Transverse colon (tissue), 4 donors: ENCODE measurements around the gene ITIH4. TPM values are rescaled to one million over a fixed set of nuclear protein-coding genes. Genes with fewer than 3 reads are reported as not detected.

Source experiments
- DNase-seq: peaks from one replicate; pipeline ENCODE4 v3.0.0-alpha.2; 2019
- H3K27ac ChIP-seq, 4 donors: fragments of 200-600 bp; sonication (generic); 2 replicates each; pipeline ENCODE4 v1.5.1; 2016 to 2018; ENCODE audit warnings: inconsistent platforms in 4 of 4
- H3K27me3 ChIP-seq: fragments of 200-600 bp; sonication (generic); 2 replicates; pipeline ENCODE4 v1.5.1; 2017; ENCODE audit warnings: inconsistent platforms
- H3K36me3 ChIP-seq, 4 donors: fragments of 200-600 bp; sonication (generic); 2 replicates each; pipeline ENCODE4 v1.5.1; 2017 to 2019; ENCODE audit warnings: inconsistent platforms in 4 of 4
- H3K4me1 ChIP-seq, 4 donors: fragments of 200-600 bp; sonication (generic); 2 replicates each; pipeline ENCODE4 v1.5.1; 2017 to 2020; ENCODE audit warnings: inconsistent platforms in 4 of 4
- H3K4me3 ChIP-seq, 4 donors: fragments of 200-600 bp; sonication (generic); 1 replicate in 1 of 4; 2 replicates in 3 of 4; pipeline versions ENCODE4 v1.5.1 to v1.6.1; 2017 to 2019; ENCODE audit warnings: inconsistent platforms in 4 of 4
- H3K9me3 ChIP-seq, 2 donors: fragments of 200-600 bp; sonication (generic); 2 replicates each; pipeline ENCODE4 v1.5.1; 2017 to 2019; ENCODE audit warnings: inconsistent platforms in 2 of 2
- EP300 ChIP-seq: sonication (generic); formaldehyde crosslinking; IDR thresholded peaks from one replicate; pipeline ENCODE4 v1.6.1; 2017; ENCODE audit warnings: antibody characterized with exemption, low read depth
- POLR2A ChIP-seq: fragments of 450-650 bp; IDR thresholded peaks from one replicate; pipeline ENCODE4 v1.6.1; 2016; ENCODE audit warnings: antibody characterized with exemption, mild to moderate bottlenecking, moderate library complexity
- POLR2AphosphoS5 ChIP-seq, 3 donors: sonication (generic); formaldehyde crosslinking; IDR thresholded peaks; one replicate each; pipeline ENCODE4 v1.6.1; 2016; ENCODE audit warnings: antibody characterized with exemption in 3 of 3
- WGBS, 2 donors: methylation state at CpG; one replicate each; pipeline ENCODE4 v1.1.5; 2018; ENCODE audit warnings: low coverage in 1 of 2; 5-methylcytosine and 5-hydroxymethylcytosine counted together
- in situ Hi-C, 4 donors: fragments of 200-750 bp; cut with MboI; loops; one replicate each; pipeline versions ENCODE4 v1.15.0 to v1.15.1; 2017; ENCODE audit warnings: low sequenced_read_pairs in 3 of 4, low pct_ligation_motif_present in 1 of 4, low pct_unique_long_range_greater_than_20kb in 1 of 4
- intact Hi-C: fragments of 100-400 bp; cut with DNase I; formaldehyde crosslinking; loops from one replicate; pipeline ENCODE4 v1.15.1; 2023; ENCODE audit warnings: low total_unique reads
- total RNA-seq, 4 donors: library from RNA; depleted of rRNA; stranded (reverse); fragments of >200 nt; gene quantifications; one replicate each; pipeline ENCODE4 v1.1.0, GENCODE V29; 2016
- TF ChIP-seq, protein P1 (sequence below), 5 experiments: fragments of 200-600 bp in 3 of 5; fragments of 450-650 bp in 2 of 5; sonication (generic) in 3 of 5; IDR thresholded peaks; 1 replicate in 2 of 5; 2 replicates in 3 of 5; pipeline ENCODE4 v1.5.1; 2016 to 2017; ENCODE audit warnings: antibody characterized with exemption in 5 of 5, inconsistent platforms in 3 of 5, mild to moderate bottlenecking in 2 of 5, moderate library complexity in 1 of 5

The ITIH4 gene
- total RNA-seq, 4 donors from 2014 or later, result 0.60 to 9.5 (median 4.9) TPM

DNA sequence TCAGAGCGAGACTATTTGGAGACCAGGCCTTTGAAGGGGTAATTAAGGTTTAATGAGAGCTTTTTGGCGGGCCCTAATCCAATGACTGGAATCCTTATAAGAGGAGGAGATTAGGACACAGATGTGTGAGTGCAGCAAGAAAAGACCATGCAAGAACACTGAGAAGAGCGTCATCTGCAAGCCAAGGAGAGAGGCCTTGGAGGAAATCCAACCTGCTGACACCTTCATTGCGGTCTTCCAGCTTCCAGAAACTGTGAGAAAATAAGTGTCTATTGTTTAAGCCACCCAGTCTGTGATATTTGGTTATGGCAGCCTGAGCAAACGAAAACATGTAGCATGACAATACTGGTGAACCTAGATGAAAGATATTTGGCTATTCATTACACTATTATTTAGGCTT, 27.4 kb upstream of the ITIH4 start:
- intact Hi-C loops, result no loop called here
- no peak overlapping the region for H3K27ac ChIP-seq

DNA sequence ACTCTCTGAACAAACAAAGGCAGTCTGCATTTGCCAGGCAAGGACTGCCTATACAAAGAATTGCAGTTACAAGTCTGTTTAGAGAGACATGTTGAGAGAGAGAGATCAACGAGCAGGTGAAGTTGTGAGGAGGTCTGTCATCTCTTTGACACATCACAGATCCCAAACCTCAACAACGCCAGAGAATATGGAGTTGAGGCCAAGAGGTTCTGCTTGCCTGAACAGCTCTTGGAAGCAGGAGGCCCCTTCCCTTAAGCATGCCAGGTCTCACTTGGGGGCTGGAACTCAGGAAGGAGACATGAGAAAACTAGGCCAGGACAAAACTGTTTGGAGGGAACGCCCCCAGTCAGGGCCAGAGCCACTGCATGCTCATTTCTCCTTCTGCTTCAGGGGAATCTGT, 26.7 kb upstream of the ITIH4 start:
- no peak for TF ChIP-seq POLR2AphosphoS5 (IDR thresholded peaks at IDR 0.05)
- TF ChIP-seq, protein P1, sequence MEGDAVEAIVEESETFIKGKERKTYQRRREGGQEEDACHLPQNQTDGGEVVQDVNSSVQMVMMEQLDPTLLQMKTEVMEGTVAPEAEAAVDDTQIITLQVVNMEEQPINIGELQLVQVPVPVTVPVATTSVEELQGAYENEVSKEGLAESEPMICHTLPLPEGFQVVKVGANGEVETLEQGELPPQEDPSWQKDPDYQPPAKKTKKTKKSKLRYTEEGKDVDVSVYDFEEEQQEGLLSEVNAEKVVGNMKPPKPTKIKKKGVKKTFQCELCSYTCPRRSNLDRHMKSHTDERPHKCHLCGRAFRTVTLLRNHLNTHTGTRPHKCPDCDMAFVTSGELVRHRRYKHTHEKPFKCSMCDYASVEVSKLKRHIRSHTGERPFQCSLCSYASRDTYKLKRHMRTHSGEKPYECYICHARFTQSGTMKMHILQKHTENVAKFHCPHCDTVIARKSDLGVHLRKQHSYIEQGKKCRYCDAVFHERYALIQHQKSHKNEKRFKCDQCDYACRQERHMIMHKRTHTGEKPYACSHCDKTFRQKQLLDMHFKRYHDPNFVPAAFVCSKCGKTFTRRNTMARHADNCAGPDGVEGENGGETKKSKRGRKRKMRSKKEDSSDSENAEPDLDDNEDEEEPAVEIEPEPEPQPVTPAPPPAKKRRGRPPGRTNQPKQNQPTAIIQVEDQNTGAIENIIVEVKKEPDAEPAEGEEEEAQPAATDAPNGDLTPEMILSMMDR (IDR thresholded peaks at IDR 0.05), result no peak
- TF ChIP-seq POLR2A, result no peak
- TF ChIP-seq EP300, result no peak
- no peak overlapping the region for H3K4me3 ChIP-seq
- H3K27ac ChIP-seq, result peak overlapping the region in 1 of 4 donors; percentile 5
- H3K9me3 ChIP-seq, result no peaks in the 10 kb centered on the region
- no peaks in the 10 kb centered on the region for H3K27me3 ChIP-seq
- intact Hi-C loops, result no loop called here
- DNase-seq, result no peak
- peaks cover 0 to 4% (median 0%) of the 10 kb centered on the region in 4 donors for H3K4me1 ChIP-seq
- in situ Hi-C loops, result no loop called here
- WGBS, 2 donors, result 77 to 94% methylated on average over 3 of the region's 3 CpGs
- no peaks in the 10 kb centered on the region for H3K36me3 ChIP-seq

More for the DNA sequence above, 27.4 kb upstream of the ITIH4 start:
- peaks cover 0 to 4% (median 0%) of the 10 kb centered on the region in 4 donors for H3K4me1 ChIP-seq
- H3K36me3 ChIP-seq, result no peaks in the 10 kb centered on the region
- TF ChIP-seq POLR2A (no peak), POLR2AphosphoS5 (IDR thresholded peaks at IDR 0.05) (no peak), EP300 (no peak)
- TF ChIP-seq, protein P1 (IDR thresholded peaks at IDR 0.05), result no peak
- H3K4me3 ChIP-seq, result no peak overlapping the region
- no peaks in the 10 kb centered on the region for H3K27me3 ChIP-seq
- H3K9me3 ChIP-seq, result no peaks in the 10 kb centered on the region
- 90 to 91% methylated on average over 5 of the region's 5 CpGs for WGBS, 2 donors
- in situ Hi-C loops, result no loop called here
- DNase-seq, result no peak

DNA sequence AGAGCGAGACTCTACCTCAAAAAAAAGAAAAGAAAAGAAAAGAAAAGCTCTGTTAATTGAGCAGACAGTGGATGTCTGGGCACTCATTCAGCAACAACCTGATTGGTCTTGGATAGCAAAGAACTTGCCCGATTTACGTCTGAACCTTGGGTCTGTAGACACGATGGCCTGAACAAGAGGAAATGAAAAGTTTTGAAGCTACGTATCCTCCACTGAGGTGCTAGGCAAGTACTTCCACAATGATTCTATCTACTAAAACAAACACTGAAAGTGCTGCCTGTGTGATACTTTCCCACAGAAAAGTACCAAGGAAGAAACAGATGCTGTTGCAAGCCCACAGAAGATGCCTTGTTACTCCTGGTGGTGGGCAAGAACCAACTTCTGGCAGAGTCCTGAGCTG, 26.2 kb upstream of the ITIH4 start:
- 89 to 100% methylated on average over 1 to 5 of the region's 5 CpGs for WGBS, 2 donors
- no peak for DNase-seq
- no peak overlapping the region for H3K4me3 ChIP-seq
- H3K27ac ChIP-seq, result peak overlapping the region in 1 of 4 donors; percentile 5
- peaks cover 0 to 4% (median 0%) of the 10 kb centered on the region in 4 donors for H3K4me1 ChIP-seq
- in situ Hi-C loops (no loop called here), intact Hi-C loops (no loop called here)
- no peaks in the 10 kb centered on the region for H3K36me3 ChIP-seq
- no peaks in the 10 kb centered on the region for H3K27me3 ChIP-seq
- TF ChIP-seq, protein P1 (IDR thresholded peaks at IDR 0.05), result no peak
- H3K9me3 ChIP-seq, result no peaks in the 10 kb centered on the region

DNA sequence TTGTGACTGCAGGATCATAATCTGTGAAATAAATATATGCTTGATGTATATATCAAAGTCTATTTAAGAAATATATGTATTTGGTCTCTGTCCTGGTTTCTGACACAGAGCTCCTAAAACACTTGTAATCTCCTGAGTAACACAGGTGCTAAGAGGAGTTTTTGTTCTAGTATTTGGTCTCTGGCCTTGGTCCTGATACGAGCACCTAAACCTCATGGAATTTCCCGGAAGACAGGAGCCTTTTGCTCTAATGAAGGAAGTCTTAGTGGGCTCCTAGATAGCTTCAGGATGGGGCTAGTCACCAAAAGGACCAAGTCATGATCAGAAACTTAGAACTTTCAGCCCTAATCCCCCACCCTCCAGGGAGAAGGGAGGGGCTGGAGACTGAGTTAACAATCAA, 23.5 kb upstream of the ITIH4 start:
- no peak for DNase-seq
- in situ Hi-C loops, result no loop called here
- H3K36me3 ChIP-seq, result peaks cover 0 to 4% (median 0%) of the 10 kb centered on the region in 4 donors
- no peak overlapping the region for H3K27ac ChIP-seq
- no peaks in the 10 kb centered on the region for H3K9me3 ChIP-seq
- intact Hi-C loops, result no loop called here
- WGBS, 2 donors, result 87 to 90% methylated on average over 2 of the region's 2 CpGs
- no peak for TF ChIP-seq POLR2AphosphoS5 (IDR thresholded peaks at IDR 0.05)
- peaks cover 0 to 4% (median 0%) of the 10 kb centered on the region in 4 donors for H3K4me1 ChIP-seq
- no peaks in the 10 kb centered on the region for H3K27me3 ChIP-seq
- H3K4me3 ChIP-seq, result no peak overlapping the region

DNA sequence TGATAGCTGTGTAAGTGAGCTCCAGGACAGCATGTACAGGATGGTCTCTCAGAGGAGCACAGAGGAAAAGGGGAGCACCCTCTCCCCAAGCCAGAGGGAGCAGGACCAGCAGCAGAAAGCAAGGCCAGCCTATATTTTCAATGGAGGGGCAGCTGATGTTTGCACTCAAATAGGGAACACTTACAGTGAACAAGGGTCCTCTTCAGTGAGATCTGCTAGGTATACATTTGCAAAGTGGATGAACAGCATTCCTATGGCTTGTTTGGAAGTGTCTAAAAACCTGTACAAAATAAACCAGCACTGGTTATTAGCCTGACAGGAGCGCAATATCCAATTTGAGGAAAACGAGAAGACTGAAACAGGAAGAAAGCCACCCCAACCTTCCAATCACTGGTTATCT, 21.9 kb upstream of the ITIH4 start:
- TF ChIP-seq POLR2AphosphoS5 (IDR thresholded peaks at IDR 0.05) (no peak), POLR2A (no peak), EP300 (no peak)
- TF ChIP-seq, protein P1 (IDR thresholded peaks at IDR 0.05), result no peak
- 88 to 100% methylated on average over 2 of the region's 2 CpGs for WGBS, 2 donors
- peaks cover 0 to 4% (median 0%) of the 10 kb centered on the region in 4 donors for H3K36me3 ChIP-seq
- no peaks in the 10 kb centered on the region for H3K27me3 ChIP-seq
- no peak for DNase-seq
- H3K4me1 ChIP-seq, result peaks cover 0 to 4% (median 0%) of the 10 kb centered on the region in 4 donors
- no peak overlapping the region for H3K27ac ChIP-seq
- in situ Hi-C loops (no loop called here), intact Hi-C loops (no loop called here)
- no peaks in the 10 kb centered on the region for H3K9me3 ChIP-seq
- H3K4me3 ChIP-seq, result no peak overlapping the region
